ENCODE results near the gene ANO7.

The ANO7 gene

DNA sequence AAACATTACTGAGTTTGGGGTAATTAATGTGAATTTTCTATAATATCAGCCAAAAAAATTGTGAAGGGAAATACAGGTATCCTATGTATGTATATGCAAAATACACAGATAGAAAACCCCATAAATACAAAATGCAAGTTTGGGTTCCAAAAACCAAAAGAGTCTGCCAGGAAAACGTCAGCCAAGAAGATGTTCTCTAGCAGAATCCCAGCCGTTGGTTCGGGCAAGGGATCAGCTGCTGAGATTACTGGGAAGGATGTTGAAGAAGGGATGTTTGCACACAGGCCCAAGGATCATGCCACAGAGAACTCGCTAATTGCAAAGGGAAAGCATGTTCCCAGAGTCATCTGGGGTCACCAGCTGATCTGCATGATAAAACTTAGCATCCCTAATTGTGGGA is 9.5 kb upstream of the ANO7 start:
- TF ChIP-seq, protein P1, sequence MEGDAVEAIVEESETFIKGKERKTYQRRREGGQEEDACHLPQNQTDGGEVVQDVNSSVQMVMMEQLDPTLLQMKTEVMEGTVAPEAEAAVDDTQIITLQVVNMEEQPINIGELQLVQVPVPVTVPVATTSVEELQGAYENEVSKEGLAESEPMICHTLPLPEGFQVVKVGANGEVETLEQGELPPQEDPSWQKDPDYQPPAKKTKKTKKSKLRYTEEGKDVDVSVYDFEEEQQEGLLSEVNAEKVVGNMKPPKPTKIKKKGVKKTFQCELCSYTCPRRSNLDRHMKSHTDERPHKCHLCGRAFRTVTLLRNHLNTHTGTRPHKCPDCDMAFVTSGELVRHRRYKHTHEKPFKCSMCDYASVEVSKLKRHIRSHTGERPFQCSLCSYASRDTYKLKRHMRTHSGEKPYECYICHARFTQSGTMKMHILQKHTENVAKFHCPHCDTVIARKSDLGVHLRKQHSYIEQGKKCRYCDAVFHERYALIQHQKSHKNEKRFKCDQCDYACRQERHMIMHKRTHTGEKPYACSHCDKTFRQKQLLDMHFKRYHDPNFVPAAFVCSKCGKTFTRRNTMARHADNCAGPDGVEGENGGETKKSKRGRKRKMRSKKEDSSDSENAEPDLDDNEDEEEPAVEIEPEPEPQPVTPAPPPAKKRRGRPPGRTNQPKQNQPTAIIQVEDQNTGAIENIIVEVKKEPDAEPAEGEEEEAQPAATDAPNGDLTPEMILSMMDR (conservative IDR thresholded peaks at IDR 0.05): no peak
- H3K27ac ChIP-seq: no peak overlapping the region

DNA sequence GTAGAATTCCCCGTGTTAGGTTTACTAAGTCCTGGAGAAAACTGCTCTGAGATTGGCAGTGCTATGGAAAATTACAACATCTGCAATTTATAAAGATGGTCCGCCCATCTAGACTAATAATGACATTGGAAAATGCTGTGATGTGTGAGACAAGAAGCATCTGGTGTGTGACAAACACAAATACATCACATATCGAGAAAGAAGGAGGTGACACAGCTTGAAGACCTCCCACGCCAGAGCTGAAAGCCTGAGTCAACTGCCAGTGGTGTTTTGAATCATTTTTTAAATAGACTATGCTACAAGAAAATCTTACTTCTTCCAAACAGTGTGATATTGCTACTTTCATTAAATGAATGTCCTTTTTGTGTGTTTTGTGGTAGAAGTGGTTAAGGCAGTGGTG is 8.6 kb upstream of the ANO7 start:
- no peak overlapping the region for H3K27ac ChIP-seq
- TF ChIP-seq, protein P1 (conservative IDR thresholded peaks at IDR 0.05): no peak

DNA sequence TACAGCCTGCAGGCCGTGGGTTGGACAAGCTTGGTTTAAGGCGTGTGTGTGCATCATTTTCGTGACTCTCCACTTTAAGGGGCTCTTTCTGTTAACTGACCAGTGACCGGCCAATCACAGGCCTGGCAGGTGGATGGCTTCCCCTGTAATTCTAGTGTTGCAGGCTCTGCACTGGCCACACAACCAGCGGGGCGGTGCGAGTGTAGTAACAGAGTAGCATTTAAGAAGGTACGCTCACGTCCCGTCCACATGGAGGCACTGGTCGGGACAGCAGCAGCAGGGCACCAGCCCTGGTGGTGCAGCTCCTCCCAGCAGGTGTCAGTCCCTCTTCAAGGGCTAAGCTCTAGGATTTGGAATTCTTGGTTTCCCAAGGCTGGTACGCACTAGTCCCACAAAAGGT is 8.0 kb upstream of the ANO7 start:
- TF ChIP-seq, protein P1 (conservative IDR thresholded peaks at IDR 0.05): no peak
- no peak overlapping the region for H3K27ac ChIP-seq

DNA sequence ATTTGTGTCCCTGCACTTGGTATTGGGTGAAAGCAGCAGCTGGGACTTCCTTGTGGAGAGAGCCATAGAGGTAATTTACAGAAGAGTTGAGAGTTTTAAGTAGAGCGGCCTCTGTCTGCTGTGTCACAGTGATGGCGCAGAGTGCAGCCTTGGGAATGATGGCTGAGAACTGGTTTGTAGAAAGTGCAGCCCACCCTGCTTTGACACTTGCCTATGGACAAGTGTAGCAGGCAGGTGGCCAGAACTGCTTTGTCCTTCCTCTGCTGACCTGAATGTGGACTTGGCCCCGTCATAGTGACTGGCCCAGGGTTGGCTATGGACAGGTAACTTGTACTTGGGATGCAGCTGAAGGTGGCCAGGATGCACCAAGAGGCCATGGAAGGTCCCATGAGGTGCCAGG is 6.4 kb upstream of the ANO7 start:
- TF ChIP-seq, protein P1 (conservative IDR thresholded peaks at IDR 0.05): no peak
- no peak overlapping the region for H3K27ac ChIP-seq

DNA sequence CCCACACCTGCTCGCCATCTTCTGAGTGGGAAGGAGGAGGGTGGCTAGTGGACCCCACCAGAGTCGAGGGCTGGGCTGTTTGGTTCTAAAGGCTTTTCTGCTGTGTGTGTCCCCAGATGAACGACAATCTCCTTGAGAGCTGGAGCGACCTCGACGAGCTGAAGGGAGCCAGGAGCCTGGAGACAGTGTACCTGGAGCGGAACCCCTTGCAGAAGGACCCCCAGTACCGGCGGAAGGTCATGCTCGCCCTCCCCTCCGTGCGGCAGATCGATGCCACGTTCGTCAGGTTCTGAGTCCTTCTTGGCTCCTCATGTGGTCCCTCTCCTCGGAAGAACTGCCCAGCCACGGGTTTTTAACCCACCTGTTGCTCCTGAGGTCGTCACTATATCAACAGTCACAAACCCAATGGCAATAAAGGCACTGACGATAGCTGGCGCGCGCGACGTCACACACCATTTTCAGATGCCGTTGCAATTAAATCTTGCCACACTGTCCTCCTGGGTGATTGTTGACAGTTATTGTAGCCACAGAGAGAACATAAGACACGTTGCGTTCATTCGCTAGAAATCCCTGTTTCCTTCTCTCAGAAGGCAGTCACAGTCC is 5.8 kb upstream of the ANO7 start:
- H3K27ac ChIP-seq: no peak overlapping the region

DNA sequence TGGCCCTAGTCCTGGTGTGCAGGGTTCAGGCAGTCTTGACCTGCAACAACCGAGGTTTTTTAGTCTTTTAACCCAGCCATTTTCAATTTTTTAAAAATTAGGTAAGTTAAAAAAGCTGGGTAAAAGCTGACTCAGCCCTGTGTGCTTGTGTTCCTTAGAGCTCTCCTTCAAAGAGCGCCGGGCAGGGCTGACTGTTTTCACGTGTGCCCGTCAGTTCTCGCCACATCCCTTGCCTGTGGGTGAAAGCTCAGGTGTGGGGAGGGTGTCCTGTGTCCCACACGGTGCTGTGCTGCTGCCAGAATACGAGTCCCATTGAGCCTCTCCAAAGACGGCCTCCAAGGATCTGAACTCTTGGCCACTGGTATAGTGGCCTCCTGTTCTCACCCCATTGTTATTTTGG is 5.3 kb upstream of the ANO7 start:
- no peak overlapping the region for H3K27ac ChIP-seq
- TF ChIP-seq, protein P1 (conservative IDR thresholded peaks at IDR 0.05): no peak

More for the DNA sequence above, 5.8 kb upstream of the ANO7 start:
- TF ChIP-seq, protein P1 (conservative IDR thresholded peaks at IDR 0.05): no peak

DNA sequence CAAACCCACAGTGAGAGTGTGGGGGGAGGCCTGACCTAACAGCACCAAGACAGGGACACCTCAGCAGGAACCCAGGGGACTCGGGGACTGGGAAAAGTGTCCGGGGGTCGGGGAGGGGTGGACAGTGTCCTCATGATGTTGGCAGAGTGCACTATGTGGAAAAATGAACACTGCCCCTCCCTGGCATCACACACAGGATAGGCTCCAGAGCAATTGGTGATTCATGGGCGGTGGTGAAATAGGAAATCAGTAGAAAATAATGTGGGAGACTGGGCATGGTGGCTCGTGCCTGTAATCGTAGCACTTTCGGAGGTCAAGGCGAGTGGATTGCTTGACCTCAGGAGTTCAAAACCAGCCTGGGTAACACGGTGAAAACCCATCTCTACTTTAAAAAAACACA is 3.6 kb upstream of the ANO7 start:
- TF ChIP-seq, protein P1 (conservative IDR thresholded peaks at IDR 0.05): no peak
- H3K27ac ChIP-seq: no peak overlapping the region
